ENCODE measurements around the gene INF2. TPM values are rescaled to one million over a fixed set of nuclear protein-coding genes. Genes with fewer than 3 reads are reported as not detected.
A peak's percentile ranks its signal among the peaks of the same experiment; 100 is the strongest.

INF2 gene
- total and polyA plus RNA-seq, 9 of the 15 experiments (the other 6 are each of a cell fraction or from before 2014, with no cell fraction given) = 0.56 to 31.3 (median 7.8) TPM

GRCh38 chr14:104768437-104769323 lies 79.3 kb downstream of the INF2 start (continued):
- TF ChIP-seq, protein P1, sequence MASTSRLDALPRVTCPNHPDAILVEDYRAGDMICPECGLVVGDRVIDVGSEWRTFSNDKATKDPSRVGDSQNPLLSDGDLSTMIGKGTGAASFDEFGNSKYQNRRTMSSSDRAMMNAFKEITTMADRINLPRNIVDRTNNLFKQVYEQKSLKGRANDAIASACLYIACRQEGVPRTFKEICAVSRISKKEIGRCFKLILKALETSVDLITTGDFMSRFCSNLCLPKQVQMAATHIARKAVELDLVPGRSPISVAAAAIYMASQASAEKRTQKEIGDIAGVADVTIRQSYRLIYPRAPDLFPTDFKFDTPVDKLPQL (IDR thresholded peaks at IDR 0.05; ENCODE audit: extremely low read depth, insufficient read length) = no peak
- TF ChIP-seq BRD4 (IDR thresholded peaks at IDR 0.05) (no peak), LARP7 (IDR thresholded peaks at IDR 0.05) (no peak), SRSF1 (IDR thresholded peaks at IDR 0.05; ENCODE audit: low read depth, low read length) (no peak), ZNF280B (CRISPR knock-in tag; IDR thresholded peaks at IDR 0.05) (no peak), MAX (CRISPR knock-in tag; IDR thresholded peaks at IDR 0.05) (peak; percentile 77), REST (IDR thresholded peaks at IDR 0.05; ENCODE audit: borderline replicate concordance) (peak; percentile 59; the same call in 1 of the 2 replicates), REST (CRISPR knock-in tag; IDR thresholded peaks at IDR 0.05; ENCODE audit: low read depth) (no peak), FOXK1 (CRISPR knock-in tag; IDR thresholded peaks at IDR 0.05; ENCODE audit: borderline replicate concordance) (no peak), BDP1 (IDR thresholded peaks at IDR 0.05; ENCODE audit: insufficient read depth, insufficient read length) (no peak)
- TF ChIP-seq, protein P2, sequence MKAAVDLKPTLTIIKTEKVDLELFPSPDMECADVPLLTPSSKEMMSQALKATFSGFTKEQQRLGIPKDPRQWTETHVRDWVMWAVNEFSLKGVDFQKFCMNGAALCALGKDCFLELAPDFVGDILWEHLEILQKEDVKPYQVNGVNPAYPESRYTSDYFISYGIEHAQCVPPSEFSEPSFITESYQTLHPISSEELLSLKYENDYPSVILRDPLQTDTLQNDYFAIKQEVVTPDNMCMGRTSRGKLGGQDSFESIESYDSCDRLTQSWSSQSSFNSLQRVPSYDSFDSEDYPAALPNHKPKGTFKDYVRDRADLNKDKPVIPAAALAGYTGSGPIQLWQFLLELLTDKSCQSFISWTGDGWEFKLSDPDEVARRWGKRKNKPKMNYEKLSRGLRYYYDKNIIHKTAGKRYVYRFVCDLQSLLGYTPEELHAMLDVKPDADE (conservative IDR thresholded peaks at IDR 0.05; ENCODE audit: control insufficient read depth, low read depth, low read length) = no peak; the same call in 1 of the 2 replicates
- TF ChIP-seq, protein P3, sequence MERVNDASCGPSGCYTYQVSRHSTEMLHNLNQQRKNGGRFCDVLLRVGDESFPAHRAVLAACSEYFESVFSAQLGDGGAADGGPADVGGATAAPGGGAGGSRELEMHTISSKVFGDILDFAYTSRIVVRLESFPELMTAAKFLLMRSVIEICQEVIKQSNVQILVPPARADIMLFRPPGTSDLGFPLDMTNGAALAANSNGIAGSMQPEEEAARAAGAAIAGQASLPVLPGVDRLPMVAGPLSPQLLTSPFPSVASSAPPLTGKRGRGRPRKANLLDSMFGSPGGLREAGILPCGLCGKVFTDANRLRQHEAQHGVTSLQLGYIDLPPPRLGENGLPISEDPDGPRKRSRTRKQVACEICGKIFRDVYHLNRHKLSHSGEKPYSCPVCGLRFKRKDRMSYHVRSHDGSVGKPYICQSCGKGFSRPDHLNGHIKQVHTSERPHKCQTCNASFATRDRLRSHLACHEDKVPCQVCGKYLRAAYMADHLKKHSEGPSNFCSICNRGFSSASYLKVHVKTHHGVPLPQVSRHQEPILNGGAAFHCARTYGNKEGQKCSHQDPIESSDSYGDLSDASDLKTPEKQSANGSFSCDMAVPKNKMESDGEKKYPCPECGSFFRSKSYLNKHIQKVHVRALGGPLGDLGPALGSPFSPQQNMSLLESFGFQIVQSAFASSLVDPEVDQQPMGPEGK (CRISPR knock-in tag; IDR thresholded peaks at IDR 0.05; ENCODE audit: borderline replicate concordance) = no peak

Measured in K562 (cell line).